ENCODE results near the gene ACP6.
A peak's percentile ranks its signal among the peaks of the same experiment; 100 is the strongest.

ACP6 gene

DNA sequence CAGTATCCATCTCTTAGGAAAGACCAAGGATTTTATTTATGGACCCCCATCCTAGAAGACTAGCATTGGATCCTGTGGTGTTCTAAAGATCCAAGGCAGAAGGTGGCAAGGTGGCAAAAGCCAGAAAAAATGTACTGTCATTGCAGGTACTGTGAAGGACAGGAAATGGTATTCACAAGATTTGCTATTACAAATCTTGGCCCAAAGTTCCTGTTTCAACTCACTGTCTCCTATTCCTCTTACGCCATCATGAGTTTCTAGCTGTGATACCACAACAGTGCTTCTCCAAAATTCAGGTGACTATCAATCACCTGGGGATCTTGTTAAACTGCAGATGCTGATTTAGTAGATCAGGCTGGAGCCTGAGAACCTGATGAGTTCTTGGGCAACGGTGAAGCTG, 21.4 kb downstream of the ACP6 start:
- DNase-seq = no peak

- no peak for DNase-seq
Measured at GRCh38 chr1:147647796-147648633, 22.3 kb downstream of the ACP6 start.

DNA sequence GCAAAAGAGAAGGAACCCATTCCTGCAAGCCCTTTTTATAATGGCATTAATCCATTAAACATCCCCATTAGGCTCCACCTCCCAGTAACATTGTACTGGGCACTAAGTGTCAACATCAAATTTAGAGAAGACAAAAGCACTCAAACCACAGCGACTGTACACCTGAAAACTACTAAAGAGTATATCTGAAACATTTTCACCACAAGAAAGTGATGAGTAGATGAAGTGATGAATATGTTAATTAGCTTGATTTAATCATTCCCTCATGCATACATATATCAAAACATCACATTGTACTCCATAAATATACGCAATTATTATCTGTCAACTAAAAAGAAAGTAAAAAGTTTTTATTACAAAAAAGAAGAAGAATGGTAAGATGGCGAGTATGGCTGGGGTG, 26.4 kb downstream of the ACP6 start:
- DNase-seq = no peak

DNA sequence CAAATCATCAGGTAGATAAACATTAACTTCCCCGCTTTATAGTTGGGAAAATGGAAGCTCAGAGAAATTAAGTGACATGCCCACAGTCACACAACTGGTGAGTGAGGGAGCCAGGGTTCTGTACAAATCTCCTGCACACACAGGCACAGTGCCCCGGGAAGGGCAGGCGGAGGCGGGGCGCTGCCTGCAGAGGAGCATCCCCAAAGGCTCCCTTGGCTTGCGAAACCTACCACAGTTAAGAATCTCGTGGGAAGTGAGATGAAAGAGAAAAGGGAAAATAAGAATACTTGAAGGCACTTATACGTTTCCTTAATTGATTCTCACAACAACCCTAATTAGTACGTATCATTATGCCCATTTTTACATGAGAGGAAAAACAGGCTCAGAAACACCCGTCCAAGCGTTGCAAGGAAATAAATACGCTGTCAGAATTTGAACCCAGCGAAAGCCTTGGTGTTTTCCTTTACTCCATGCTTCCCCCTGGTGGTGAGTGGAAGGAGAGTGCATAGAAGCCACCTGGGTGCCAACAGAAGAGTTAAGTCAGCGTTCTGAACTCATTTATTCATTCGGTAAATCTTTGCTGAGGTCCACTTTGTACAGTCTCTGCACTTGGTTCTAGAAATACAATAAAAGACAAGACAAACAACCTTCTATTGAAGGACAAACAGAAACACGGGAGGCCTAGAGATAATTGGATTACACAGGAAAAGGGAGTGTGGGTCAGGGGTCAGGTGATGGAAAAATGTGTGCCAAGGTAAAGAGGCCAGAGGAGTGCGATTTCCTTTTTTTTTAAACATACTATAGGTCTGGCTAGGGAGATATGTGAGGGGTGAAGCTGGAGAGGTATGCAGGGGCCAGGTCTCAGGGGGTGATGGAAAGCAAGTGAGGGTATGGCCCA, 28.4 kb downstream of the ACP6 start:
- peak; percentile 67 for DNase-seq

GRCh38 chr1:147641291-147641690, 29.0 kb downstream of the ACP6 start:
- no peak for DNase-seq

GRCh38 chr1:147640553-147641165, 29.7 kb downstream of the ACP6 start:
- DNase-seq = peak; percentile 89

GRCh38 chr1:147636314-147636713, 34.0 kb downstream of the ACP6 start:
- DNase-seq = no peak

- DNase-seq = no peak
Measured at GRCh38 chr1:147635342-147635741, 35.0 kb downstream of the ACP6 start.

GRCh38 chr1:147634645-147635044, 35.7 kb downstream of the ACP6 start:
- DNase-seq = no peak

GRCh38 chr1:147633759-147634158, 36.6 kb downstream of the ACP6 start:
- no peak for DNase-seq

DNA sequence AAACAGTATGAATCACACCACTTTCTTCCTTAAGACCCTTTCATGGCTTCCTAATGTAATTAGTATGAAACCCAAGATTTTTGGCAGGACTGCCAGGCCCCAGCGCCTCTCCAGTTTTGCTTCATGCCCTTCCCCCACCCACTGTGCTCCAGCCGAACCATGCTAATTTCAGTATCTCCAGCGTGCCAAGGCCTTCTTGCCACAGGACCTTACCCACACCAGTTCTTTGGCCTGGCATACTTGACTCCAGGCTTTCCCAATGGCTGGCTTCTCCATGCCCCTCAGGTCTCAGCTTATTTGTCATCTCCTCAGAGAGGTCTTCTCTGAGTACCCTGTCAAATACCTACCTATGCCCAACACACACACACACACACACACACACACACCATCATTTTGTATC, 38.5 kb downstream of the ACP6 start:
- DNase-seq = no peak

- DNase-seq = no peak
Measured at GRCh38 chr1:147630447-147630846, 39.9 kb downstream of the ACP6 start.

DNA sequence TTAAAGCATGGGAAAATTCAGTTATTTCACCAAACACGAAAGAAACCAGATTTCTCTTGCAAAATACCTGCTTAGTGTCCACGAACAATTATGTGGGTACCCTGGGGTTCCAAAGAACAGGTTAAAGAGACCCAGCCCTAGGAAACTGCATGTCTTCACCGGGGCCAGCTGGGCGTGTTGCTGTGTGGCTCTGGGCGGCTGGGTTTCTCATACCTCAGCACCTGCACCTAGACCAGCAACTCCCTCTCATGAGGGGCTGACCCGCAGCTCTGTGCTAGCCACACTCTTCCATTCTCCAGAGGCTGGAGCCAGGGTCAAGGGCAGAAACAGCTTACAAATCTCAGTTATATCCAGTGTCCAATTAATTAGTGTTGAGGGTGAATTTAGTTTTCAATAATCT, 40.3 kb downstream of the ACP6 start:
- DNase-seq = no peak

DNA sequence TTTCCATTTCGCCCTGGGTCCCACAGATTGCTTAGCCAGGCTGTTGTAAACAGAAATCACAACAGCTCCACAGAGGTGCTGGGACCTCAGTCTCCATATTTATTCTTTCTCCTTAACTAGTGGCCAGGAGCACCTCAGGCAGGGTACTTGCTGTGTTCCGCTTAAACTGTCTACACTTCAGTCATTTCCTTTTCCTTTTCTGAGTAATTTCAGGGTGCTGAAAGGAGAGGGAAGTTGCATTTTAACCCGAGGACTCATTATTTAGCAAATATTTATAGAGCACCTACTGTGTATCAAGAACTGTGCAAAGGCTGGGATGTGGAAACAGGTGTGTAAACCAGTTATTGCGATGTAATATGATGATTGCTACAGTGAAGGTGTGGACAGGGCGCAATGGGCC, 41.9 kb downstream of the ACP6 start:
- no peak for DNase-seq

DNA sequence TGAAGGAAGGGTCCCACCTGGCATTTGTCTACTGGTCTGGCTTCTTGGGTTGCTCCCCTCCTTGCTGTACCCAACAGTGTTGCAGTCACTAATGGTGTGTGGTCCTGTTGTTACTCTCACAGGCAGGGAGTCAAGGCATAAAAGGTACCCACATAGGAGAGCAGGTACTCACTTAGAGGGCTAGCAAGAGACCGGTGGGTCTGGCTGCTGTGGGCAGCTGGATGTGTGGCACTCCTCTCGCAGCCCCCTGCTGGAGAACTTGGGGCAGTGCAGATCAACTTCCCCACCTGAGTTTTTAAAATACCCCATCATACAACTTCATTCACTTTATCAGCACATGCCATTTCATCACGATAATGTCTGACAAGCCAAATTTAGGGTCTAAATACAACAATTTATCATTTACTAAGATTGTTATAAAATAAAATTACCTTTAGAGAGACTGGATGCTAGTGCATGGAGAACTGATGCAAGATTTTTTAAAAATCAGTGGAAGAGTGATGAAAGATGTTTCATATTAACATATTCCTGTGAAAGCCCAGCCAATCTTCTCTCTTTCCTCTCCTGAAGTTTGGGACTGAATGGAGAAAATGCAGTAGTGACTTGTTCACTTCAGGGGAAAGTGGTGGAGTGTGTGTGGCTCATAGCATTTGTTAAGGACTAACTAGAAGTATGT, 42.8 kb downstream of the ACP6 start:
- DNase-seq = peak; percentile 65

DNA sequence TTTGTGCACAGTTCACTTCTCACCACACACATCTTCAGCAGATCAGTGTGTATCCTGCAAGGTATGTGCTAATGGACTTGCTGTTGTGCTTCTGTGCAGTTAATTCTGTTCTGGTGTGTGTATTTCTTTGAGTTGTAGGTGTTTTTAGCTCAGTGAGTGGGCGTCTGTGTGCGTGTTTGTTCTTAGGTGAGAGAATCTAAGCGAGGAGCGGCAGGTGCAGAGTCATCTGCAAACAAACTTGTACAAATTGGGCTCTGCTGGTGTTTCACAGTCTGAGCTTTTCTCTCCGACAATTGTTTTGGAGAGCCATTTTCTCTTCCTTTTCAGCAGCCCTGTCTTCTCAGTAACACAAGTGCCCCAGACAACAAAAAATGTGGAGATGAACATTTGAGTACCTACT, 43.6 kb downstream of the ACP6 start:
- DNase-seq = no peak

DNA sequence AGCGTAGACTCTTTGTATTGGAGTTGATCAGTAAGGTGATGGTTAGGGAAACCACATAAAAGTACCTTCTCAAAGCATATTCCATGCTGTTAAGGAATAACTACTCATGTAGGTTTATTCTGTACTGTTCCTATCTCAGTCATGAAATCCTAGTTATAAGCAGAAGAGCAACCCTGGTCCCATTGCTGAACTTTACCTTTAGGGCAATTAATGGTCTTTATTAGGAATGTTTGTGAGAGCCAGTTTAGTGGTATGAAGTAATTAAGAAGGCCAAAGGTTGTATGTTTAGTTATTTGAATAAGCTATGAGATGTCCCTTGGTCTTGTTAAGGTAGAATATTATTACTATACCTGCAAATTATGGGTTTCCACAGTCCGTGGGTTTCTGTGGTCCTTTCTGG, 44.0 kb downstream of the ACP6 start:
- DNase-seq = no peak

- no peak for DNase-seq
Measured at GRCh38 chr1:147625362-147625995, 44.8 kb downstream of the ACP6 start.

- DNase-seq = no peak
Measured at GRCh38 chr1:147624529-147624928, 45.8 kb downstream of the ACP6 start.

GRCh38 chr1:147624011-147624410, 46.3 kb downstream of the ACP6 start:
- no peak for DNase-seq

GRCh38 chr1:147622731-147623130, 47.6 kb downstream of the ACP6 start:
- DNase-seq = no peak

- no peak for DNase-seq
Measured at GRCh38 chr1:147620543-147620942, 49.8 kb downstream of the ACP6 start.

DNA sequence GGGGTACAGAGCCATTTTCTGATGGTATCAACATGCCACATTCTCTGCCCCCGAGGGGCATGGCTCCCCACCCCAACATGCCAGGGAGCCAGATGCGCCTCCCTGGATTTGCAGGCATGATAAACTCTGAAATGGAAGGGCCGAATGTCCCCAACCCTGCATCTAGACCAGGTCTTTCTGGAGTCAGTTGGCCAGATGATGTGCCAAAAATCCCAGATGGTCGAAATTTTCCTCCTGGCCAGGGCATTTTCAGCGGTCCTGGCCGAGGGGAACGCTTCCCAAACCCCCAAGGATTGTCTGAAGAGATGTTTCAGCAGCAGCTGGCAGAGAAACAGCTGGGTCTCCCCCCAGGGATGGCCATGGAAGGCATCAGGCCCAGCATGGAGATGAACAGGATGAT, 50.6 kb downstream of the ACP6 start:
- no peak for DNase-seq
